ENCODE measurements around the gene ABLIM1. TPM values are rescaled to one million over a fixed set of nuclear protein-coding genes. Genes with fewer than 3 reads are reported as not detected.
A peak's percentile ranks its signal among the peaks of the same experiment; 100 is the strongest.

The ABLIM1 gene
- total and polyA plus RNA-seq, 8 donors: 28.1 to 276 (median 92.9) TPM

GRCh38 chr10:114436941-114437340 lies 221.1 kb downstream of the ABLIM1 start:
- Histone ChIP-seq H3K4me1 (peaks cover 0 to 2% (median 0%) of the 10 kb centered on the region in 4 donors), H3K4me3 (no peak overlapping the region), H3K27ac (no peak overlapping the region), H3K36me3 (peaks cover 34 to 91% (median 81%) of the 10 kb centered on the region in 4 donors), H3K27me3 (no peaks in the 10 kb centered on the region), H3K9me3 (no peaks in the 10 kb centered on the region)
- intact Hi-C loops (cut with DNase I; ENCODE audit: low total_unique reads): loop anchor here (10.0 kb wide), 1 partner anchor 132 kb away; no protein-coding TSS in a partner anchor
- 84 to 98% (median 94%) methylated on average over 2 of the region's 2 CpGs for WGBS, 5 donors
- no peak for DNase-seq
- TF ChIP-seq CTCF (IDR thresholded peaks at IDR 0.05): no peak
- TF ChIP-seq EP300 (IDR thresholded peaks at IDR 0.05): no peak
- TF ChIP-seq POLR2AphosphoS5 (IDR thresholded peaks at IDR 0.05): no peak
- TF ChIP-seq POLR2A (IDR thresholded peaks at IDR 0.05): no peak

- TF ChIP-seq EP300 (IDR thresholded peaks at IDR 0.05): no peak
- no peak for TF ChIP-seq CTCF (IDR thresholded peaks at IDR 0.05)
- TF ChIP-seq POLR2AphosphoS5 (IDR thresholded peaks at IDR 0.05): no peak
- TF ChIP-seq POLR2A (IDR thresholded peaks at IDR 0.05): no peak
- H3K36me3 ChIP-seq: peaks cover 24 to 70% (median 52%) of the 10 kb centered on the region in 4 donors
- no peak for DNase-seq
- no peak overlapping the region for H3K27ac ChIP-seq
- intact Hi-C loops (cut with DNase I; ENCODE audit: low total_unique reads): loop anchor here (10.0 kb wide), 1 partner anchor 128 kb away; no protein-coding TSS in a partner anchor
- WGBS, 5 donors: 76 to 92% (median 84%) methylated on average over 4 of the region's 4 CpGs
- H3K4me1 ChIP-seq: peaks cover 0 to 5% (median 3%) of the 10 kb centered on the region in 4 donors
- no peaks in the 10 kb centered on the region for H3K9me3 ChIP-seq
- H3K4me3 ChIP-seq: no peak overlapping the region
- H3K27me3 ChIP-seq: no peaks in the 10 kb centered on the region
Observed at GRCh38 chr10:114432566-114433093, 225.4 kb downstream of the ABLIM1 start.

- intact Hi-C loops (cut with DNase I; ENCODE audit: low total_unique reads): loop anchor here (10.0 kb wide), 1 partner anchor 127 kb away; no protein-coding TSS in a partner anchor
- no peak for TF ChIP-seq EP300 (IDR thresholded peaks at IDR 0.05)
- no peak for TF ChIP-seq POLR2A (IDR thresholded peaks at IDR 0.05)
- TF ChIP-seq POLR2AphosphoS5 (IDR thresholded peaks at IDR 0.05): no peak
- no peak overlapping the region for H3K27ac ChIP-seq
- no peaks in the 10 kb centered on the region for H3K9me3 ChIP-seq
- DNase-seq: no peak
- 85 to 92% (median 89%) methylated on average over 4 of the region's 4 CpGs for WGBS, 5 donors
- H3K4me3 ChIP-seq: no peak overlapping the region
- peaks cover 13 to 59% (median 44%) of the 10 kb centered on the region in 4 donors for H3K36me3 ChIP-seq
- peaks cover 6 to 15% (median 10%) of the 10 kb centered on the region in 4 donors for H3K4me1 ChIP-seq
- no peaks in the 10 kb centered on the region for H3K27me3 ChIP-seq
Observed at GRCh38 chr10:114431414-114432135, 226.5 kb downstream of the ABLIM1 start.

- intact Hi-C loops (cut with DNase I; ENCODE audit: low total_unique reads): loop anchor here (10.0 kb wide), 1 partner anchor 126 kb away; no protein-coding TSS in a partner anchor
- H3K27ac ChIP-seq: no peak overlapping the region
- DNase-seq: peak in 1 of 2 donors; percentile 34
- H3K9me3 ChIP-seq: no peaks in the 10 kb centered on the region
- WGBS, 5 donors: 89 to 94% (median 93%) methylated on average over 12 of the region's 12 CpGs
- peaks cover 7 to 52% (median 37%) of the 10 kb centered on the region in 4 donors for H3K36me3 ChIP-seq
- H3K4me3 ChIP-seq: no peak overlapping the region
- no peaks in the 10 kb centered on the region for H3K27me3 ChIP-seq
- TF ChIP-seq POLR2AphosphoS5 (IDR thresholded peaks at IDR 0.05): no peak
- TF ChIP-seq EP300 (IDR thresholded peaks at IDR 0.05): no peak
- no peak for TF ChIP-seq POLR2A (IDR thresholded peaks at IDR 0.05)
- TF ChIP-seq CTCF (IDR thresholded peaks at IDR 0.05): no peak
- peaks cover 6 to 16% (median 11%) of the 10 kb centered on the region in 4 donors for H3K4me1 ChIP-seq
Observed at GRCh38 chr10:114430688-114431413, 227.2 kb downstream of the ABLIM1 start.
